GM12878 (cell line): ENCODE data around the gene FRS3.

ENCODE experiments used
- GATAD2B ChIP-seq: fragments of 450-650 bp; conservative IDR thresholded peaks from 2 replicates; pipeline ENCODE4 v1.6.1; 2017; ENCODE audit warnings: low read depth, mild to moderate bottlenecking, moderate library complexity
- RAD51 ChIP-seq: fragments of 450-650 bp; IDR thresholded peaks from 2 replicates; pipeline ENCODE4 v1.6.1; 2016; ENCODE audit warnings: moderate library complexity, mild to moderate bottlenecking, inconsistent platforms
- ZBTB4 ChIP-seq: fragments of 450-650 bp; formaldehyde crosslinking; IDR thresholded peaks from 2 replicates; pipeline ENCODE4 v1.4.0; 2022; ENCODE audit warnings: mild to moderate bottlenecking, moderate library complexity

- TF ChIP-seq ZBTB4 (no peak), GATAD2B (no peak), RAD51 (no peak)
Observed at GRCh38 chr6:41736186-41736733, 43.4 kb downstream of the FRS3 start.
